Right lobe of liver (tissue), 6 donors: ENCODE measurements around the gene AVPI1. TPM values are rescaled to one million over a fixed set of nuclear protein-coding genes. Genes with fewer than 3 reads are reported as not detected.

ENCODE experiments used
- ATAC-seq, 4 donors: fragments of 200-7000 bp; cut with Tn5 transposase; one replicate each; pipeline ENCODE4 v1.9.1; 2020; ENCODE audit warnings: mild to moderate bottlenecking in 4 of 4, moderate library complexity in 4 of 4
- DNase-seq, 3 donors: peaks; one replicate each; pipeline ENCODE4 v3.0.0-alpha.2; 2020
- H3K27ac ChIP-seq, 3 donors: fragments of 200-600 bp; one replicate each; pipeline ENCODE4 v1.8.0; 2022
- H3K27me3 ChIP-seq, 2 donors: fragments of 200-600 bp; one replicate each; pipeline ENCODE4 v1.8.0; 2022
- H3K36me3 ChIP-seq, 4 donors: fragments of 200-600 bp; sonication (generic) in 1 of 4; one replicate each; pipeline versions ENCODE4 v1.5.1 to v1.8.0; 2017 to 2022; ENCODE audit warnings: control low read depth in 1 of 4
- H3K4me1 ChIP-seq, 4 donors: fragments of 200-600 bp; sonication (generic) in 1 of 4; one replicate each; pipeline versions ENCODE4 v1.5.1 to v1.8.0; 2017 to 2022; ENCODE audit warnings: control low read depth in 1 of 4
- H3K4me3 ChIP-seq, 3 donors: fragments of 200-600 bp; one replicate each; pipeline ENCODE4 v1.8.0; 2022
- H3K9me3 ChIP-seq, 4 donors: fragments of 200-600 bp; sonication (generic) in 1 of 4; one replicate each; pipeline versions ENCODE4 v1.5.1 to v1.8.0; 2017 to 2022; ENCODE audit warnings: control low read depth in 1 of 4
- POLR2A ChIP-seq: fragments of 450-650 bp; IDR thresholded peaks from one replicate; pipeline ENCODE4 v1.6.1; 2017; ENCODE audit warnings: antibody characterized with exemption, mild to moderate bottlenecking
- WGBS: methylation state at CpG from one replicate; pipeline ENCODE4 v1.1.6; 2018; ENCODE audit warnings: low coverage, low lambda C conversion rate; ENCODE audit not compliant: insufficient coverage; ENCODE audit errors: missing lambda C conversion rate; 5-methylcytosine and 5-hydroxymethylcytosine counted together
- intact Hi-C, 2 donors: fragments of 100-400 bp; cut with DNase I; formaldehyde crosslinking; loops; one replicate each; pipeline versions ENCODE4 v1.11.2 to v1.14.1; 2022
- total RNA-seq, 6 experiments: library from RNA; depleted of rRNA in 2 of 6; stranded (reverse); fragments of >200 nt in 2 of 6; fragmentation: NEBNext Ultra II Directional in 3 of 6; extraction: Animal tissue kit (Norgen Biotek cat#: 25700) in 3 of 6; gene quantifications; one replicate each; pipeline versions ENCODE4 v1.1.0 to v1.2.4, GENCODE V29; 2016 to 2023
- TF ChIP-seq, protein P1 (sequence below), 4 donors: fragments of 200-600 bp in 3 of 4; fragments of 450-650 bp in 1 of 4; IDR thresholded peaks; one replicate each; pipeline versions ENCODE4 v1.5.1 to v1.8.0; 2016 to 2022; ENCODE audit warnings: antibody characterized with exemption in 4 of 4, mild to moderate bottlenecking in 2 of 4
- donor health status: DM: no; HTN: yes; CAD: no.
- donor health status: DM: no; HTN: no; CAD: no.
- donor health status: DM: no; HTN: no; CAD: no.
- donor health status: DM: no; HTN: yes; CAD: no.
- donor health status: DM: no; HTN: yes; CAD: no.

Gene AVPI1
- total RNA-seq, 6 experiments from 2014 or later = 10.3 to 27.0 (median 20.2) TPM

DNA sequence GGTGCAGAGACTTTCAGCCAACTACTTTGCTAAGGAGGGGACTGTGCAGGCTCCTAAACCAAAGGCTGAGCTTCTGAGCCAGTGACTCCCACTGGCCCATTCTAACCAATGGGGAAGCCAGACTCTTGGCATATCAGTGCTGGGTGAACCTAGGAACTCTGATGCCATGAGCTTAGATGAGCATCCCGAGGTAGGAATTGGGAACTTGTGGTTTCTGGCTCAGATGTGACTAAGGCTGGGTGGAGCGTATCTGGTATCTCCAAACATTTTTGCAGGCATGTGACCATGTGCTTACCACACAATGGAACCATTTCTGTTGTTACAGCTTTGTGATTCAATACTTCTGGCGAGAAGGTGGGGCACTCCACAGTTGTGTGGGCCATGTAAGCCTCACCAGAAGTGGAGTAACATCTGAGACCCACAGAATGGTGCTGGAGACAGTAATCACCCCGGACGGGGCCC lies 2.5 kb upstream of the AVPI1 start:
- Histone ChIP-seq H3K9me3 (no peaks in the 10 kb centered on the region), H3K27ac (no peak overlapping the region), H3K36me3 (no peaks in the 10 kb centered on the region), H3K4me1 (peaks cover 0 to 22% (median 12%) of the 10 kb centered on the region in 4 donors), H3K4me3 (no peak overlapping the region), H3K27me3 (no peaks in the 10 kb centered on the region)
- TF ChIP-seq, protein P1, sequence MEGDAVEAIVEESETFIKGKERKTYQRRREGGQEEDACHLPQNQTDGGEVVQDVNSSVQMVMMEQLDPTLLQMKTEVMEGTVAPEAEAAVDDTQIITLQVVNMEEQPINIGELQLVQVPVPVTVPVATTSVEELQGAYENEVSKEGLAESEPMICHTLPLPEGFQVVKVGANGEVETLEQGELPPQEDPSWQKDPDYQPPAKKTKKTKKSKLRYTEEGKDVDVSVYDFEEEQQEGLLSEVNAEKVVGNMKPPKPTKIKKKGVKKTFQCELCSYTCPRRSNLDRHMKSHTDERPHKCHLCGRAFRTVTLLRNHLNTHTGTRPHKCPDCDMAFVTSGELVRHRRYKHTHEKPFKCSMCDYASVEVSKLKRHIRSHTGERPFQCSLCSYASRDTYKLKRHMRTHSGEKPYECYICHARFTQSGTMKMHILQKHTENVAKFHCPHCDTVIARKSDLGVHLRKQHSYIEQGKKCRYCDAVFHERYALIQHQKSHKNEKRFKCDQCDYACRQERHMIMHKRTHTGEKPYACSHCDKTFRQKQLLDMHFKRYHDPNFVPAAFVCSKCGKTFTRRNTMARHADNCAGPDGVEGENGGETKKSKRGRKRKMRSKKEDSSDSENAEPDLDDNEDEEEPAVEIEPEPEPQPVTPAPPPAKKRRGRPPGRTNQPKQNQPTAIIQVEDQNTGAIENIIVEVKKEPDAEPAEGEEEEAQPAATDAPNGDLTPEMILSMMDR (IDR thresholded peaks at IDR 0.05) = no peak
- TF ChIP-seq POLR2A = peak; percentile 23
- 100% methylated on average over 2 of the region's 5 CpGs for WGBS
- no peak for ATAC-seq
- DNase-seq = peak in 1 of 3 donors; percentile 22
- intact Hi-C loops = no loop called here

DNA sequence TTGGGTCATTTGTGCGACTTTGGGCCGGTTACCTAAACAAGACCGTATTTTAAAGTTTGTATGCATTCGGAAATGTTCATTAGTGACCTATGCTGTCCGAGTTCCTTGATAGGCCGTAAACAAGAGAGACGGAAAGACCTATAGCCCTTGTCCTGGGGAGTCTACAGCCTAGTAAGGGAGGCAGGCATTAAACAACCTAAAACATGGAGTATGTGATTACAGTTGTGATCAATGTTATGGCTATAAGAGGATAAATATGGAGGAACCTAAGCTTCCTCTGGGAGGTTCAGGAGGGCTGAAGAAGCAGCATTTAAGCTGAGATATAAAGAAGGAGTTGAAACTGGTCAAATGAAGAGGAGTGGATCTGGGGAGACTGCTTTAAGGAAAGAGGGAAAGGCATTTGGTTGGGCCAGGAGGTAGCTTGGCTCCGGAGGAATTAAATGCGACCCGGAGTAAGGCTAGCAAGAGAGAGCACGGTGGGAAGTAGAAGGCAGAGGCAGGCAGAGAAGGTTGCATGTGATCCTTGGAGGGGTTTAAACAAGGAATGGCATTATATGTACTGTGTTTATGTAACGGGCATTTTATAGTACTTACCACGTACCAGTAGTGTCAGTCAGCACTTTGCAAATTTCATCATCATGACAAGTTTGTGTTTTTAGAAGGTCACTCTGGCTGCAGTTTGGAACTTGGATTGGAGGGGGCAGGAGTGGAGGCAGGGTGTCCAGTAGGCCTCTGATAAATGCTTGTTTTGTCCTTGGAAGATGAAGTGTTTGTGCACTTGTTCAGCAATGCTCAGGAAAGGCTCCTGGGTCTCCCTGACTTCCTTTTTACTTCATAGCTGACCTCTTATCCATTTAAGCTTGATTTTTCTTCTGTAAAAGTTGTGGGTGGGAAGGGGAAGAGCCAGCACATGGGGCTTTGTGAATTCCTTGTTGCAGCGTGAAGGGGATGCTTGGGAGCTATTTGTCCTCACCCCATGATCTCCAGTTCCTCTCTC lies 1.0 kb upstream of the AVPI1 start:
- H3K4me1 ChIP-seq = peaks cover 0 to 37% (median 18%) of the 10 kb centered on the region in 4 donors
- H3K4me3 ChIP-seq = peak overlapping the region in 1 of 3 donors; percentile 80
- intact Hi-C loops = no loop called here
- no peaks in the 10 kb centered on the region for H3K36me3 ChIP-seq
- ATAC-seq (peak; percentile 3 to 12 (median 6)), DNase-seq (peak in 2 of 3 donors; percentile 56 to 68)
- H3K27ac ChIP-seq = peak overlapping the region; percentile 72 to 98 (median 80)
- H3K27me3 ChIP-seq = no peaks in the 10 kb centered on the region
- peak; percentile 43 for TF ChIP-seq POLR2A
- TF ChIP-seq, protein P1 (IDR thresholded peaks at IDR 0.05) = no peak
- 20% methylated on average over 14 of the region's 14 CpGs for WGBS
- no peaks in the 10 kb centered on the region for H3K9me3 ChIP-seq

DNA sequence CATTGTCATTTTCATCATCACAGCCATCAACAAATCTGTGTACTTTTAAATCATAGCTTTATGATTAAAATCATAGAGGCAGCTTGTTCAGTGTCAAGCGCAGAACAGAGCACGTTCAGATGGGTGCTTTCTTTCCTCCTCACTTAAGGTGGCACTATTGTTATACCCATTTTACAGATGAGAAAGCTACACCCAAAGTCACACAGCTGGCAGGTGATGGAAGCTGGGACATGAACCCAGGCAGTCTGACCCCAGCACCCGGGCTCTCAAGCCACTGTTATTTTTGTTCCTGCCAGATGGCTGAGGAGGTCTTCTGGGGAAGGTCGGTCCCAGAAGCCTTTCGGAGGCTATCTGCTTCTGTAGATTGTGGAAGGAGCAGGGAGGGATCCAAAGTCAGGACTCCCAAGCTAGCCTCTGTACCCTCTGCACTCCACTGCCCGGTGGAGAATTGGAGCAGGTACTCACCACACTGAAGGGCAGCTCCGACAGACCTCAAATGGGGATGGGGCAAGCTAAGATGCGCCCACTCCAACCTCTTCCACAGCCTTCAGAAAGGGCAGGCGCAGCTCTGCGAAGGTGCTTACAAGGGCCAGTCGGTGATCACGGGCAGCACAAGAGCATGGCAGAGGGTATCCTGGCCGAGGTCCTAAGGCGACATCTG lies 610 bp downstream of the AVPI1 start:
- no peaks in the 10 kb centered on the region for H3K36me3 ChIP-seq
- intact Hi-C loops = no loop called here
- 10% methylated on average over 4 of the region's 14 CpGs for WGBS
- TF ChIP-seq POLR2A = no peak
- TF ChIP-seq, protein P1 (IDR thresholded peaks at IDR 0.05) = no peak
- H3K27me3 ChIP-seq = no peaks in the 10 kb centered on the region
- H3K4me1 ChIP-seq = peaks cover 0 to 50% (median 24%) of the 10 kb centered on the region in 4 donors
- no peak for DNase-seq
- H3K9me3 ChIP-seq = no peaks in the 10 kb centered on the region
- peak overlapping the region; percentile 85 to 98 (median 98) for H3K27ac ChIP-seq
- peak in 3 of 4 donors; percentile 2 to 6 (median 3) for ATAC-seq
- H3K4me3 ChIP-seq = peak overlapping the region; percentile 72 to 80 (median 78)

- WGBS = no CpG with 5 or more reads among the region's 2 CpGs
- intact Hi-C loops = no loop called here
- peak overlapping the region; percentile 85 to 98 (median 98) for H3K27ac ChIP-seq
- ATAC-seq = no peak
- H3K9me3 ChIP-seq = no peaks in the 10 kb centered on the region
- TF ChIP-seq, protein P1 (IDR thresholded peaks at IDR 0.05) = peak in 3 of 4 donors; percentile 3 to 34 (median 7)
- peak; percentile 67 for TF ChIP-seq POLR2A
- peak; percentile 40 to 69 (median 66) for DNase-seq
- peaks cover 0 to 50% (median 24%) of the 10 kb centered on the region in 4 donors for H3K4me1 ChIP-seq
- peak overlapping the region; percentile 72 to 80 (median 78) for H3K4me3 ChIP-seq
- H3K27me3 ChIP-seq = no peaks in the 10 kb centered on the region
- no peaks in the 10 kb centered on the region for H3K36me3 ChIP-seq
These were observed 1.6 kb downstream of the AVPI1 start for GRCh38 chr10:97685395-97685958.
